H1 (cell line): Measurements from ENCODE around the gene NEDD4L. TPM values are rescaled to one million over a fixed set of nuclear protein-coding genes. Genes with fewer than 3 reads are reported as not detected.

Experiments
- BACH1 ChIP-seq: IDR thresholded peaks from 2 replicates; pipeline ENCODE4 v1.6.1; 2012; ENCODE audit warnings: low read length, improper control_type of control experiment
- CEBPB ChIP-seq: IDR thresholded peaks from 2 replicates; pipeline ENCODE4 v1.6.1; 2012; ENCODE audit warnings: low read depth, low read length
- HDAC6 ChIP-seq: IDR thresholded peaks from one replicate; pipeline ENCODE4 v1.7.1; 2012; ENCODE audit warnings: low read depth, mild to moderate bottlenecking, inconsistent platforms, low read length, moderate library complexity
- JUN ChIP-seq: IDR thresholded peaks from 2 replicates; pipeline ENCODE4 v1.6.1; 2011; ENCODE audit warnings: low read depth, mild to moderate bottlenecking, improper control_type of control experiment, low read length
- KDM1A ChIP-seq: fragments of 200-600, 300-600 bp; sonication (generic); IDR thresholded peaks from 2 replicates; pipeline ENCODE4 v1.7.1; 2016; ENCODE audit warnings: mild to moderate bottlenecking, low read length, borderline replicate concordance
- TAF7 ChIP-seq: optimal IDR thresholded peaks from 2 replicates; pipeline ENCODE3; 2011; ENCODE audit warnings: low read depth, mild to moderate bottlenecking, inconsistent platforms, low read length, moderate library complexity, borderline replicate concordance
- polyA plus RNA-seq, 7 experiments: library from polyadenylated mRNA; depleted of rRNA in 3 of 7; stranded (reverse) in 5 of 7; unstranded in 2 of 7; fragments of >200 nt in 5 of 7; fragments of 200-250 nt in 2 of 7; gene quantifications; 1 replicate in 5 of 7; 2 replicates in 1 of 7; 4 replicates in 1 of 7; pipeline versions ENCODE4 v1.2.1 to v1.2.3, GENCODE V29; 2011 to 2013; ENCODE audit warnings: missing spikeins in 2 of 7, mixed read lengths in 2 of 7
- total RNA-seq: library from RNA; stranded (reverse); fragmentation: NEBNext Ultra II Directional; extraction: Animal tissue kit (Norgen Biotek cat#: 25700); gene quantifications from 2 replicates; pipeline ENCODE4 v1.2.1, GENCODE V29; 2021
- TF ChIP-seq, protein P1 (sequence below): fragments of 300-600 bp; sonication (generic); IDR thresholded peaks from 2 replicates; pipeline ENCODE4 v1.7.1; 2012; ENCODE audit warnings: low read length, moderate library complexity, mild to moderate bottlenecking, inconsistent platforms; ENCODE audit not compliant: insufficient replicate concordance
- TF ChIP-seq, protein P2 (sequence below): IDR thresholded peaks from 2 replicates; pipeline ENCODE4 v1.6.1; 2011; ENCODE audit warnings: low read length, improper control_type of control experiment

The NEDD4L gene
- total and polyA plus RNA-seq, 2 of the 8 experiments (the other 6 are each of a cell fraction or from before 2014, with no cell fraction given) = 37.3 to 69.8 TPM

DNA sequence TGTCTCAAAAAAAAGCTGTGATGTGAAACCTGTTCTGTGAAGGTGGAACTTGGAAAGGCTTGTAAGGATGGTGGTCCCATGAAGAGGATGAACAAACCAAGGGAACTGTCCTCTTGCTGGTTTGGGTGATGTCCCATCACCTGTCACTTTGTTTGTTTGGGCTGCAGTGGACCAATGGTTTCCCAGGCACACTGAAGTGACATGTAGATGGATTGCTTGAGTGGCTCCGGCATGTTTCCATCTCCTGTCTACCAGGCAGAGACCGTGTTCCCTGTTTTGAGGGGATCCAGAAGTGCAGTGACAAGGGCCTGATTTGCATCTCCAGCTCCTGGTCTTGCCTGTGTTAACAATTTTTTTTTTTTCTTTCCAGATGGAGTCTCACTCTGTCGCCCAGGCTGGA, 8.9 kb downstream of the NEDD4L start (continued):
- TF ChIP-seq, protein P1, sequence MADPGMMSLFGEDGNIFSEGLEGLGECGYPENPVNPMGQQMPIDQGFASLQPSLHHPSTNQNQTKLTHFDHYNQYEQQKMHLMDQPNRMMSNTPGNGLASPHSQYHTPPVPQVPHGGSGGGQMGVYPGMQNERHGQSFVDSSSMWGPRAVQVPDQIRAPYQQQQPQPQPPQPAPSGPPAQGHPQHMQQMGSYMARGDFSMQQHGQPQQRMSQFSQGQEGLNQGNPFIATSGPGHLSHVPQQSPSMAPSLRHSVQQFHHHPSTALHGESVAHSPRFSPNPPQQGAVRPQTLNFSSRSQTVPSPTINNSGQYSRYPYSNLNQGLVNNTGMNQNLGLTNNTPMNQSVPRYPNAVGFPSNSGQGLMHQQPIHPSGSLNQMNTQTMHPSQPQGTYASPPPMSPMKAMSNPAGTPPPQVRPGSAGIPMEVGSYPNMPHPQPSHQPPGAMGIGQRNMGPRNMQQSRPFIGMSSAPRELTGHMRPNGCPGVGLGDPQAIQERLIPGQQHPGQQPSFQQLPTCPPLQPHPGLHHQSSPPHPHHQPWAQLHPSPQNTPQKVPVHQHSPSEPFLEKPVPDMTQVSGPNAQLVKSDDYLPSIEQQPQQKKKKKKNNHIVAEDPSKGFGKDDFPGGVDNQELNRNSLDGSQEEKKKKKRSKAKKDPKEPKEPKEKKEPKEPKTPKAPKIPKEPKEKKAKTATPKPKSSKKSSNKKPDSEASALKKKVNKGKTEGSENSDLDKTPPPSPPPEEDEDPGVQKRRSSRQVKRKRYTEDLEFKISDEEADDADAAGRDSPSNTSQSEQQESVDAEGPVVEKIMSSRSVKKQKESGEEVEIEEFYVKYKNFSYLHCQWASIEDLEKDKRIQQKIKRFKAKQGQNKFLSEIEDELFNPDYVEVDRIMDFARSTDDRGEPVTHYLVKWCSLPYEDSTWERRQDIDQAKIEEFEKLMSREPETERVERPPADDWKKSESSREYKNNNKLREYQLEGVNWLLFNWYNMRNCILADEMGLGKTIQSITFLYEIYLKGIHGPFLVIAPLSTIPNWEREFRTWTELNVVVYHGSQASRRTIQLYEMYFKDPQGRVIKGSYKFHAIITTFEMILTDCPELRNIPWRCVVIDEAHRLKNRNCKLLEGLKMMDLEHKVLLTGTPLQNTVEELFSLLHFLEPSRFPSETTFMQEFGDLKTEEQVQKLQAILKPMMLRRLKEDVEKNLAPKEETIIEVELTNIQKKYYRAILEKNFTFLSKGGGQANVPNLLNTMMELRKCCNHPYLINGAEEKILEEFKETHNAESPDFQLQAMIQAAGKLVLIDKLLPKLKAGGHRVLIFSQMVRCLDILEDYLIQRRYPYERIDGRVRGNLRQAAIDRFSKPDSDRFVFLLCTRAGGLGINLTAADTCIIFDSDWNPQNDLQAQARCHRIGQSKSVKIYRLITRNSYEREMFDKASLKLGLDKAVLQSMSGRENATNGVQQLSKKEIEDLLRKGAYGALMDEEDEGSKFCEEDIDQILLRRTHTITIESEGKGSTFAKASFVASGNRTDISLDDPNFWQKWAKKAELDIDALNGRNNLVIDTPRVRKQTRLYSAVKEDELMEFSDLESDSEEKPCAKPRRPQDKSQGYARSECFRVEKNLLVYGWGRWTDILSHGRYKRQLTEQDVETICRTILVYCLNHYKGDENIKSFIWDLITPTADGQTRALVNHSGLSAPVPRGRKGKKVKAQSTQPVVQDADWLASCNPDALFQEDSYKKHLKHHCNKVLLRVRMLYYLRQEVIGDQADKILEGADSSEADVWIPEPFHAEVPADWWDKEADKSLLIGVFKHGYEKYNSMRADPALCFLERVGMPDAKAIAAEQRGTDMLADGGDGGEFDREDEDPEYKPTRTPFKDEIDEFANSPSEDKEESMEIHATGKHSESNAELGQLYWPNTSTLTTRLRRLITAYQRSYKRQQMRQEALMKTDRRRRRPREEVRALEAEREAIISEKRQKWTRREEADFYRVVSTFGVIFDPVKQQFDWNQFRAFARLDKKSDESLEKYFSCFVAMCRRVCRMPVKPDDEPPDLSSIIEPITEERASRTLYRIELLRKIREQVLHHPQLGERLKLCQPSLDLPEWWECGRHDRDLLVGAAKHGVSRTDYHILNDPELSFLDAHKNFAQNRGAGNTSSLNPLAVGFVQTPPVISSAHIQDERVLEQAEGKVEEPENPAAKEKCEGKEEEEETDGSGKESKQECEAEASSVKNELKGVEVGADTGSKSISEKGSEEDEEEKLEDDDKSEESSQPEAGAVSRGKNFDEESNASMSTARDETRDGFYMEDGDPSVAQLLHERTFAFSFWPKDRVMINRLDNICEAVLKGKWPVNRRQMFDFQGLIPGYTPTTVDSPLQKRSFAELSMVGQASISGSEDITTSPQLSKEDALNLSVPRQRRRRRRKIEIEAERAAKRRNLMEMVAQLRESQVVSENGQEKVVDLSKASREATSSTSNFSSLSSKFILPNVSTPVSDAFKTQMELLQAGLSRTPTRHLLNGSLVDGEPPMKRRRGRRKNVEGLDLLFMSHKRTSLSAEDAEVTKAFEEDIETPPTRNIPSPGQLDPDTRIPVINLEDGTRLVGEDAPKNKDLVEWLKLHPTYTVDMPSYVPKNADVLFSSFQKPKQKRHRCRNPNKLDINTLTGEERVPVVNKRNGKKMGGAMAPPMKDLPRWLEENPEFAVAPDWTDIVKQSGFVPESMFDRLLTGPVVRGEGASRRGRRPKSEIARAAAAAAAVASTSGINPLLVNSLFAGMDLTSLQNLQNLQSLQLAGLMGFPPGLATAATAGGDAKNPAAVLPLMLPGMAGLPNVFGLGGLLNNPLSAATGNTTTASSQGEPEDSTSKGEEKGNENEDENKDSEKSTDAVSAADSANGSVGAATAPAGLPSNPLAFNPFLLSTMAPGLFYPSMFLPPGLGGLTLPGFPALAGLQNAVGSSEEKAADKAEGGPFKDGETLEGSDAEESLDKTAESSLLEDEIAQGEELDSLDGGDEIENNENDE = no peak
- TF ChIP-seq BACH1 (no peak), CEBPB (no peak), HDAC6 (no peak), TAF7 (no peak), JUN (no peak), KDM1A (no peak)
- TF ChIP-seq, protein P2, sequence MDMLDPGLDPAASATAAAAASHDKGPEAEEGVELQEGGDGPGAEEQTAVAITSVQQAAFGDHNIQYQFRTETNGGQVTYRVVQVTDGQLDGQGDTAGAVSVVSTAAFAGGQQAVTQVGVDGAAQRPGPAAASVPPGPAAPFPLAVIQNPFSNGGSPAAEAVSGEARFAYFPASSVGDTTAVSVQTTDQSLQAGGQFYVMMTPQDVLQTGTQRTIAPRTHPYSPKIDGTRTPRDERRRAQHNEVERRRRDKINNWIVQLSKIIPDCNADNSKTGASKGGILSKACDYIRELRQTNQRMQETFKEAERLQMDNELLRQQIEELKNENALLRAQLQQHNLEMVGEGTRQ = no peak
